Right hindlimb (tissue), 1 donor: Measurements from ENCODE around the gene NHSL2.
A peak's percentile ranks its signal among the peaks of the same experiment; 100 is the strongest.
"Not testable (repeated sequence)": the region's sequence is repeated elsewhere in the genome, so short reads cannot be mapped to it uniquely, and the experiment has no call there.

ENCODE experiments used
- DNase-seq: peaks from one replicate; pipeline ENCODE4 v3.0.0-alpha.2; 2018

Gene NHSL2

DNA sequence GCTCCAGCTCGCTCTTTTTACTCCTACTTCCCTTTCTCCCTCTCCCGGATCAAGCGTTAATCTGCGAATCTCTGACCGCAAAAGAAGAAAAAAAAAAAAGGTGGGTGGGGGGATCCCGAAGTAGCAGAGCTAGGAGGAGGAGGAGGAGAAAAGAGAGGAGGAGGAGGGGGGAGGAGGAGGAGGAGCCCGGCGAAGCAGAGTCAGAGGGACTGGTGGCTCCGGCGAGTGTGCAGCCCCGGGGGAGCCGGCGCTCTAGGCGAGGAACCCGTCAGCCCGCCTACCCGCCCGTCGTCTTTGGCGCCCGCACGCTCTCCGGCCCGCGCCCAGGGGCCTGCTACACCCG, at the start of gene NHSL2:
TSS of gene NHSL2 (plus strand) at position 203 of the 343 bp plus-strand sequence.
- DNase-seq: peak; percentile 53

GRCh38 chrX:71867680-71868079, 43.0 kb upstream of the NHSL2 start:
- DNase-seq: no peak

DNA sequence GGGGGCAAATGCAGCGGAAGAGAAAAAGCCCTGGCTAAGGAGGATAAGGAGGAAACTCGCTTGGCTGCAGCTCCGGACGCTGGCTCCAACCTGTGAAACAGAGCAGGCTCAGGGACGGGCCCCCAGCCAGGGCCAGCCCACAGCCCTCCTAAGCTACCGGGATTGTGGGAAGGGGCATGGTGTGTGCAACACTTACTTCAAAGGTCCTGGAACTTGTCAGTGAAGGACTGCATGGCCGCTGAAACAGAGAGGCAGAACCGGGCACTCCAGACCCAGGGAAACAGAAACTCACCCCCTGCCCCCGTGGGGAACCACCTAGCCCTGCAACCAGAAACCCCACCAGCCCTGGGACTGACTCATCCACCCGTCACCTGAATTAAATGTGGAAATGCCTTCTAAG, 41.1 kb upstream of the NHSL2 start:
- DNase-seq: not testable (repeated sequence)

- DNase-seq: no peak
These were observed 40.2 kb upstream of the NHSL2 start for GRCh38 chrX:71870208-71871098.

DNA sequence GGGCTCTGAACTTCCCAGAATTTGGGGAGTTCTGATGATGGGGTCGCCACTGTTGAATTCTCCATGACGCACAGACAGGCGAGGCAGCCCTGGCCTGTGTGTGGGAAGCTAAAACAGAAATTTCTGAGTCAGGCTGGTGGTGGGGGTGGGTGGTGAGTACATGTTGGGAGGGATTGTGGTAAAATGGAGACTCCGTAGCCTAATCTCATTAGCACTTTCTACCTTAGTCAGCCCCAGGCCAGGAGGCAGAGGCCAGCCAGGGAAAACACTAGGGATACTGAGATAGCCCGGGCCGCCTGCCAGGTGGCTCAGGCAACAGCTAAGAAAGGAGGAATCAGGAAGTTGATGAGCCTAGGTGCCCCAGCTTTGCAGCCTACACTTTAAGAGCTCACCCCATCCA, 39.3 kb upstream of the NHSL2 start:
- DNase-seq: no peak

GRCh38 chrX:71872542-71873458, 37.8 kb upstream of the NHSL2 start:
- DNase-seq: no peak

DNA sequence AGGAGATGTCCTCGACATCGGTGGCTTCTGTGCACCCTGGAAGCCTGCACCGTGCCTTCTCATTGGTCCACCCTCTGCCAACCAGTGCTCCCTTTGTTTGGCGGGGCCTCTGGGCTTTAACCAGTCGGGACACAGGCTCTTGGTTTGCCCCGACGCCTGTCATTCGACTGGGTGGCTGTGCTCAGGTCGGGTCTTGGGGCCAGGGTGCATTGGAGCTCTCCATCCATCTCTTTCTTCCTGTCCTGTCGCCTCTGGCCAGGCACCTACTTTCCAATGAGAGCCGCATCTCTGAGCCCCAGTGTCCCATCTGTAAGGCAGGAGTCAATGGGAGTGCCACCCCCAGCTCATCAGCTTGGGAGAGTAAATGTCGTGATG, 37.2 kb upstream of the NHSL2 start:
- DNase-seq: no peak

GRCh38 chrX:71876841-71877240, 33.8 kb upstream of the NHSL2 start:
- not testable (repeated sequence) for DNase-seq

GRCh38 chrX:71885099-71885498, 25.5 kb upstream of the NHSL2 start:
- DNase-seq: no peak

DNA sequence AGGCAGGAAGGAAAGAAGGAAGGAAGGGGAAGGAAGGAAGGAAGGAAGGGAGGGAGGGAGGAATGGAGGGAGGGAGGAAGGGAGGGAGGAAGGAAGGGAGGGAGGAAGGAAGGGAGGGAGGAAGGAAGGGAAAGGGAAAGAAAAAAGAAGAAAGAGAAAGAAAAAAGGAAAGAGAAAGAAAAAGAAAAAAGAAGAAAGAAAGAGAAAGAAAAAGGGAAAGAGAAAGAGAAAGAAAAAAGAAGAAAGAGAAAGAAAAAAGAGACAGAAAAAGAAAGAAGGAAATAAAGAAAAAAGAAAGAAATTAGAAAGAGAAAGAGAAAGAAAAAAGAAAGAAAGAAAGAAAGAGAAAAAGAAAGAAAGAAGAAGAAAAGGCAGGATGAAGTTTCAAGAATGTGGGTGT, 15.0 kb upstream of the NHSL2 start:
- DNase-seq: no peak

DNA sequence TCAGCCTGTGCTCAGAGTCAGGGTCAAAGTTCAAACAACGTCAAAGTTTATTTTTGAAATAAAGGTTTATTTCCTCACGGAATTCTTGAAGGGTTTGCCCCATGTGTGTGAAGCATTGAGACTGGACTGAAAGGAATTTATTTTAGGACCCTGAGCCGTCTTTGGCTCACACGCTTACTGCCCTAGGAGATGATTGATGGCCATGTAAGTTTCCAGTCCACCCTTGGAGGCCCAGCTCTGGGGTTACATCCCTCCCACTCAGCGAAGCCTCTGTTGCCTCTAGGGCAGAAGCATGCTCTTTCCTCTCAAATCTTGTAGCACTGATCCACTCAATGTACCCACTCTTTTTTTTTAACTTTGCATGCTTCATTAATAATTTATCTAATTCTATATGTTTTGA, 4.5 kb upstream of the NHSL2 start:
- DNase-seq: no peak

DNA sequence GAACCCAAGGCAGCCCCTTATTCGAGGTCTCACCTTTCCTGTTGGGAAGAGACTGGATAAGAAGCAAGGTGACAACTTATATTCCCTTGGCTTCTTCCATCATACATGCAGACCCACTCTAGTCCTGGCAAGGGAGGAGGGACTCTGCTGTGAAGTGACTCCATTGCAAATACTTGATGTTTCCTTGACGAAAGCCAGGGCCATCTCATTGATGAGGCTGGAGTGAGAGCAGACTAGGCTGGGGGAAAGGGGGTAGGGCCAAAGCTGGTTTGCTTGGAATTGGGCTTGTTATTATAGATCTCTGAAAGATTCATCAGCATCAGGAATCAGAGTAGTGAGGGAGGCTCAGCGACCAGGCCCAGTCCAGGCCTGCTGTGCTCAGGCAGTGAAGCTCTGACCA, 2.3 kb upstream of the NHSL2 start:
- DNase-seq: no peak

- peak; percentile 23 for DNase-seq
These were observed 689 bp upstream of the NHSL2 start for GRCh38 chrX:71909956-71910355.

DNA sequence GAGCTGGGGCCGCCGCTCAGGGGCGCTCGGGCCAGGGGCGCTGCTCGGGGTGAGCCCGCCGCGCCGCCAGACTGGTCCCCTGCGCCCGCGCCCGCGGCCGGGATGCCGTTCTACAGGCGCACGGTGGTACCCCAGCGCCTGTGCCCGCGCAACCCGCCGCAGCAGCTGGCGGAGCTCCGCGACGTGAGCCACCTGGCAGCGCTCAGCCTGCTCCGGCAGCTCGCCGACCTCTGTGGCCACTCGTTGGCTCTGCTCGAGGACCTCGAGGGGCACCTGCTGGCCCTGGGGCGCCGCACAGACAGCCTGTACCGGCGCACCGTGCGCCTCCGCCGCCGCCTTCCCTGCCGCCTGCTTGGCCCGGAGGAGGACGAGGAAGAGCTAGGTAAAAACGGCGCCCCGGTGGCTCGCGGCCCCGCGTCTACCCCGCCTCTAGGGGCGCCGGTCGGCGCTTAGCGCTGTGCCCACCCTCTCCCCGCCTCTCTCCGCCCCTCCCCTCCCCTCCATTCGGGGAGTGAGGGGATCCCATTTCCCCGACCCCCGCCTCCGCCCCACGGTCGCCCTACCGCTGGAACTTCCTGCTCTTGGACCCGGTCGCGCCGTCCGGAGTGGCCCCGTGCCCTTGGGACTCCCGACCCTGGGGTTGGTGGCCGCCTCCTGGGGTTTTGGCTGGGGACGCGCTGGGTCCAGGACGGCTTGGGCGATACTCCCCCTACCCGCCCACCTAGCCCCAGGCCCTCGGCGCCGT, 513 bp downstream of the NHSL2 start:
- peak; percentile 26 for DNase-seq

DNA sequence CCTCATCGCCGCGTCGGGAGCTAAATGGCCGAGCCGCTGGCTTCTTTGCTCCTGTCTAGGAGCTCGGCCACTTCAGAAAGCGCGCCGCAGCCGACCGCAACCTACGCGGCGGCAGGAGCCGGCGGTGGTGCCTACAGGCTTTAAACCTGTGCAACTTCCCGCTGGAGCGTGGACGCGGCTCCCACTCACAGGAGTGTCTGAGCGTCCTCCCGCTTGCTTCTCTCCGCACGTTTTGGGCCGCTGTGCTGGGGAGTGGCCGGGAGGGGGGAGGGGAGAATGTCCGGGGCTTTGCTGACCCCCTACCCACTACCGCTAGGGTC, 1.0 kb downstream of the NHSL2 start:
- DNase-seq: peak; percentile 32

- peak; percentile 36 for DNase-seq
These were observed 1.5 kb downstream of the NHSL2 start for GRCh38 chrX:71912156-71912555.

- DNase-seq: no peak
These were observed 2.7 kb downstream of the NHSL2 start for GRCh38 chrX:71913156-71913950.

DNA sequence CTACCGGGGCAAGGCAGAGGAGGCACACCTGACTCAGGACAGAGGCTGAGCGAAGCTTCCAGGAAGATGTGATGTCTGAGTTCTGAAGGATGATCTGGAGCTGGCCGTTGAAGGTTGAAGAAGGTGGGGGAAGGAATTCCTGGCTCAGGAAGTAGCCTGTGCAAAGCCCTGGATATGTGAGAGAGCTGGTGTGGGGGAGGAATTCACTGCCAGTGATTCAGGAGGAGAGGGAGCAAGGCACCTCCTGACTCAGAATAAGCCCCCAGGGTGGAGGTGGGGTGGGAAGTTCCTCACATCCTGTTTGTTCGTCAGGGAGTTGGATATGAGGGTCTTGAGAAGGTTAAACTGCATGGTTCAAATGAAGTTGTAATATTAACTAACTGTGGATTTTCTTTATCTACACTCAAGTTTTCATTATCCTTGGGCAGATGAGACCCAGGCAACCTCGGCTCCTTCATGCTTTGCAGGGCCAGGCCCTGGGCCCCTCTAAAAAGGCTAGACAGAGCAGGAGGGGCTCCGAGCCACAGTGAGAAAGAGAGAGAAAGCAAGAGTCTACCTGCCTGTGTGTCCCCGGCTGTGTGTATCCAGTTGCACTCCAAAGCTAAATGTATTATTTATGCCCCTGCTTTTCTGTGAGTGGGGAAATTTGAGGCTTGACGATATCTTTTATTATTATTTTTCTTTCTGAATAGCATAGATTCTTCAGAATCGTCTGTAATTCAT, 7.1 kb downstream of the NHSL2 start:
- no peak for DNase-seq

DNA sequence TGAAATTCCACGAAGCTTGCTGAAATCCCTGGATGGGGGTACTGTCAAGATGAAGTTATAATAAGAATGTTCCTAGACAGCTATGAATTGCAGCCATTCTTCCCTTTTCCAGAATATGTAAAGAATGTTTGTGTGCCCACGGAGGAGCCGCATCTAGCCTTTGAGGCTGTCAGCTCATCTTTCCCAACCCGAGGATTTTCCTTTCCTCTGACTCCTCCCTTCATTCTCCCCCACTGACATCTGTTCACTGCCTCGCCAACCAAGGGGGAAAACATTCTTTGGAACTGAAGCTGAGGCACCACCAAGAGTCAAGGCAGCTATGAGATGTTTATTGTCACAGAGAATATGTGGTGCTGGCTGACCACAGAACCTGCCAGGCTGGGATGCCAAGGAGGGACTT, 8.8 kb downstream of the NHSL2 start:
- no peak for DNase-seq

DNA sequence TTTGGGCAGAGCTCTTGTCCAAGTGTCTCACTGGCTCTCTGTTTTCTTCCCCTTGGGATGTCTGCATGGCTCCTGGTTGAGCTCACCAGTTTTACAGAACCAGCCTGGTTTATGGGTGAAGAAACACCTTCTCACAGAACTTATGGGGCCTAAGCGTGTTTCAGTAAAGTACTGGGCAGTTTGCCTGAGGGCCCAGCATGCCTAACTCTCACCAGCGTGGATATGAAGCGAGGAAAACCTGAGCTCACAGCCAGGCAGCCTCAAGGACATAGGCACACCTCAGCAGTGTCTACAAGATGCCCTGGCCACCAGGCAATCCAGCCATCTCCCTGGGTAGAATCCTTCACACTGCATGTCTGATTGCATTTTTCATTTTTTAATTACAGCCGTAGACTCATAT, 9.2 kb downstream of the NHSL2 start:
- no peak for DNase-seq

GRCh38 chrX:71922686-71923085, 12.0 kb downstream of the NHSL2 start:
- no peak for DNase-seq

- no peak for DNase-seq
These were observed 12.9 kb downstream of the NHSL2 start for GRCh38 chrX:71923516-71923915.
